ENCODE data around the gene DNAJC27. TPM values are rescaled to one million over a fixed set of nuclear protein-coding genes. Genes with fewer than 3 reads are reported as not detected.

The DNAJC27 gene
- total RNA-seq, 1 donor from 2014 or later, result 5.3 TPM

DNA sequence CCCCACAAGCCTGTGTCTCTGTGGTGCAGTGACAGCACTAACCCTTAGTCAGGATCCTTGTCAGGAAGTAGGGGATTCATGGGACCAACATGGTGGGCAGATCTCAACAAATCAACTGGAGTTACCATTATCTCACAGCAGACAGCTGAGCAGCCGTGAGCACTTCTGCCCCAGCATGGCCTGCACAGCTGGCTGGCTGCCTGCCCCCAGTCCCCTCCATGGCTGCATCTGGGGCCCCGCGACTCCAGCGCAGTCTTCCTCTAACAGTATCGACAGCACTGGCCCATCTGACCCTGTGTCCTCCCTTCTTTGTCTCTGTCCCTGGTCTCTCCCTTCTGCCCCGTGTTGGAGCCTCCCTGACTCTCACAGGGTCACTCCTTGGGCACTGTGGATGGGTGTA lies 47.0 kb downstream of the DNAJC27 start:
- DNase-seq, result no peak

GRCh38 chr2:24924266-24924665 lies 47.5 kb downstream of the DNAJC27 start:
- no peak for DNase-seq

DNA sequence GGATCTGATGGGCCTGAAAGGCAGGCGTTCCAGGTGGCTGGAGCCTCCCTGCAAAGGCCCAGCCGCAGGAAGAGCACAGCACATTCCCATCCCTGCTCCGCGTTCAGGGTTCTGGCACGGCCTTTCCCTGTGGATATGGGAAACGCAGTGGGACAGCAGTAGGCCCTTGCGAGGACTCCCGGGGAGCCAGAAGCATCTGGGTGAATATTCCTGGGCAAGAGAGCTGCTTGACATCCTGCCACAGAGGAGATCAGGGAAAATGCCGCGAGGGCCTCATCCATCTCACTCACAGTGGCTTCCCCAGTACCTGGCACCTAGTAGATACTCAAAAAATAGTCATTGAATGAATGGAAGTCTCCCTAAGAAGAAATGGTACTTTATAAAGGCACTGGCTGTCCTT lies 48.6 kb downstream of the DNAJC27 start:
- DNase-seq, result no peak

- no peak for DNase-seq
These were observed 49.2 kb downstream of the DNAJC27 start for GRCh38 chr2:24922556-24922955.

DNA sequence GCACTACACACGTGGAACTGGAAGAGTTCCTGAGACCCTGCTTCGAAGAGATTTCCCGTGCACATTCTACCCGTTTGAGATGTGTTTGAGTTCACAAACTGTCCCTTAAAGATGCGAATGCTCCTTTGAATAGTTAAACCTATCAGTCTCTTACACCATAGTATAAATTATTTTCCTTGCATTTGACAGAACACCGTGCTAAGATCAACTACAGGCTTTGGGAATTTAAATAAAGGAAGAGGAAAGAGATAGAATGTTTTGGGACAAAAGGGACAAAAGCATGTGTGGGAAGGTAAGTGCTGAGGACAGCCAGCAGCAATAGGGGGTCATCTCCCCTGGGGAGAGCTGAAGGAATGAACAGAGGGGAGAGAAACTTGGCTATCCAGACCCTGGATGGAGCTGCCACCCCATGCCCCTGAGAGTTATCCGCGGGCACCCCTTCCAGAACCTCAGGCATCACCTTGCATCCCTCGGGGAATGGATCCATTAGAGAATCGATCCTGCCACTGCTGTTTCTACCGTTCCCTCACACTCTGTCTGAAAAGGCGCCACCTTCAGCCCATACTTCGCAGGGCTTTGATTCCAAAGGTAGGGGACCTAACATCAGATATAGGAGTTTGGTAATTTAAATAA lies 50.8 kb downstream of the DNAJC27 start:
- DNase-seq, result peak; percentile 28

- peak; percentile 47 for DNase-seq
These were observed 51.5 kb downstream of the DNAJC27 start, which contains the start of gene ADCY3 for GRCh38 chr2:24920098-24920808. ADCY3 (minus strand) TSS chr2:24920237; CDS start chr2:24918987, 1,250 bp downstream.

- DNase-seq, result peak; percentile 28
These were observed 52.2 kb downstream of the DNAJC27 start for GRCh38 chr2:24919506-24920097.

- DNase-seq, result peak; percentile 23
These were observed 52.7 kb downstream of the DNAJC27 start for GRCh38 chr2:24919037-24919505.

GRCh38 chr2:24918326-24919036 lies 53.3 kb downstream of the DNAJC27 start:
- DNase-seq, result no peak

- DNase-seq, result no peak
These were observed 53.9 kb downstream of the DNAJC27 start for GRCh38 chr2:24917731-24918325.

GRCh38 chr2:24917086-24917485 lies 54.7 kb downstream of the DNAJC27 start:
- DNase-seq, result no peak

GRCh38 chr2:24915796-24916195 lies 56.0 kb downstream of the DNAJC27 start:
- no peak for DNase-seq

GRCh38 chr2:24915175-24915574 lies 56.6 kb downstream of the DNAJC27 start:
- no peak for DNase-seq

DNA sequence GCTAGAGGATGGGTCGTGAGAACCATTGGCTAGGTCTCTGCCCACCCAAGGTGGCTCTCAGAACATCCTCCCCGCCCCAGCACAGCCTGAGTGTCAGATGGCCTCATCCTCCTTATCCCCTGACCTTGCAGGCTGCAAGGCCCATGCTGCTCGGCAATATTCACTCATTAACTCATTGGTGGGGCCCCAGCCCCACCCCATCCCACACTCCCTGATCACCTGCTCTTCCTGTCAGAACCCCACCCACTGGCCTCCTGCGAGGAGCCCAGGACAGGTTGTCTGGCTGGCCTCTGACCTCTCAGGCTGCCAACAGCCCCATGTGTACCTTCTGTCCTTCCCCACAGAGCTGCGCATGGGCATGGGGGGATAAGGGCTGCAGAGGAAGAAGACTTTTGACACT lies 57.0 kb downstream of the DNAJC27 start:
- no peak for DNase-seq

GRCh38 chr2:24913911-24914310 lies 57.8 kb downstream of the DNAJC27 start:
- no peak for DNase-seq

DNA sequence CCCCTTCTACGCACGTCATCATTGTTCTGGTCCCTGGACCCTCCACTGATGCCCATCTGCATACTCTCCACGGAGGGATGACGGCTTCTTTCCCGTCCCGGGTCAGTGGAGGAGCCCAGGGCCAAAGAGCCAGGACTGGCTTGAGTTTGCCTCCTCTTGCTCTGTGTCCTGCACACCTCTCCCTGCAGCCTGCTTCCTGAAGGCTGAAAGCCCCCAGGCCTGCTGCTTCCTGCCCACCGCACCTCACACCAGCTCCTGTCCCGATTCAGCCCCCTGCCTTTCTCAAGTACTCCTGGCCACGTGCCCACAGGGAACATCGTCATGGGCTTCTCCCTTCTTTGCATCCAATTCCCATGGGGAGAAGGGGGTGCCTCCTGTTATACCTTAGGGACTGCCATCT lies 58.8 kb downstream of the DNAJC27 start:
- no peak for DNase-seq

DNA sequence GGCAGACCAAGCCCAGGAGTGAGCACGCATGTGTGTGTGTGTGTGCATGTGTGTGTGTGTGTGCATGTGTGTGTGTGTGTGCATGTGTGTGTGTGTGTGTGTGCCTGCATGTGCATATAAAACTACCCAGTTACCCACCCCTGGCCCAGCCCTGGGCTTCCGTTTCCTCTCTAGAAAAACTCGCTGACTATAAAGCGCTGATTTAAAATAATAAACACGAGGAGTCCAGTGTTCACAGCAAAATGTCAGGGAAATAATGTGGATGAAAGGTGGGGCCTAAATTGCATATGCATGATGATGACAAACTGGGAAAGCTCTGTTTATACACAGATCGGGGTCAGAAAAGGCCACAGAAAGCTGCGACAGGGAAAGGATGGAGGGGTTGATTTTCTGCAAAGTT lies 59.2 kb downstream of the DNAJC27 start:
- DNase-seq, result no peak

GRCh38 chr2:24910245-24910644 lies 61.5 kb downstream of the DNAJC27 start:
- no peak for DNase-seq

- no peak for DNase-seq
These were observed 62.1 kb downstream of the DNAJC27 start for GRCh38 chr2:24909555-24910177.

DNA sequence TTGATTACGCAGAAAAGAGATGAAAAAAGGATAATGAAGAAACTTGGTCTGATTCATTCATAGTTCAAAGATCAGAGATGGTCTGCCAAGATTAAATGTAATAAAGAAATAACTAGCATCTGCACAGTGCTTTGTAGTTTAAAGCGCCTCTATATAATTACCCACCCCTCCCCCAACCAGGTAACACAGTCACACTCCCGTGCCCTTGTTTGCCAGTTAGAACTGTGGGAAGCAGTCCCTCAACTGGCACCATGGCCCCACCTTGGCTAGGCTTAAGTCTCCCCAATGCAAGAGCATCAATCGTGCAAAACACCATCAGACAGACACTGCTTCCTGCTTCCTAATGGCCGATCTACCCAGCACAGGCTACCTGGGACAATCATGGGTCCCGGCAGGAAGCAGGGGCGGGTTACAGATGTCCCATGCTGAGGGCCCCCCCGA lies 63.3 kb downstream of the DNAJC27 start:
- no peak for DNase-seq

GRCh38 chr2:24907116-24907515 lies 64.6 kb downstream of the DNAJC27 start:
- DNase-seq, result peak; percentile 17

DNA sequence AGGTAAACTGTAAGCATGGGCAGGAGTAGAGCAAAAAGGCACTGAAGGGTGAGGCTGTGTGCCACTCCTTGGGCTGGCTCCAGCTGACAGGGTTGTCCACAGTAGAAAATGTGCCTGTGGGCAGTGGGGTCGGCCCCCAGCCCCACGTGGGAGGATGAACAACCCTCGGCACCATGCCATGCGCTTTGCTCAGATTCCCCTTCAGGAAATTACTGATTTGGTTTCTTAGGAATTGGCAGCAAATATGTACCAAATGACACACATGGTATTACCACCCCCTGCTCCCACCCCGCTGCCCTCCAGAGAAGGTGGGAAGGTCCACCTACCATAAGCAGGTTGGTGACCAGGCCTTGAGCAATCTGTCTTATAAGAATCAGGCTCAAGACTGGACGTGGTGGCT lies 65.3 kb downstream of the DNAJC27 start:
- DNase-seq, result no peak
